Mucosa of descending colon (tissue), 3 donors: Measurements from ENCODE around the gene CHMP2B. TPM values are rescaled to one million over a fixed set of nuclear protein-coding genes. Genes with fewer than 3 reads are reported as not detected.
"Not testable (repeated sequence)": the region's sequence is repeated elsewhere in the genome, so short reads cannot be mapped to it uniquely, and the experiment has no call there.

Source experiments
- ATAC-seq: fragments of 200-7000 bp; cut with Tn5 transposase; one replicate; pipeline ENCODE4 v1.9.1; 2020; ENCODE audit warnings: mild to moderate bottlenecking, moderate library complexity
- DNase-seq, 3 donors: peaks; one replicate each; pipeline ENCODE4 v3.0.0-alpha.2; 2020
- H3K36me3 ChIP-seq: fragments of 200-600 bp; one replicate; pipeline ENCODE4 v1.8.0; 2021; ENCODE audit warnings: low read depth, mild to moderate bottlenecking
- H3K4me1 ChIP-seq: fragments of 200-600 bp; one replicate; pipeline ENCODE4 v1.8.0; 2021; ENCODE audit warnings: low read depth, mild to moderate bottlenecking
- H3K4me3 ChIP-seq: fragments of 200-600 bp; one replicate; pipeline ENCODE4 v1.8.0; 2021; ENCODE audit warnings: mild to moderate bottlenecking
- H3K9me3 ChIP-seq: fragments of 200-600 bp; one replicate; pipeline ENCODE4 v1.8.0; 2021; ENCODE audit warnings: mild to moderate bottlenecking
- intact Hi-C, 2 donors: fragments of 100-400 bp; cut with DNase I in 1 of 2; cut with micrococcal nuclease in 1 of 2; formaldehyde crosslinking; loops; one replicate each; pipeline versions ENCODE4 v1.11.0 to v1.11.1; 2022; cut with DNase I, micrococcal nuclease
- microRNA-seq: library from miRNA; unstranded; fragments of <30 nt; microRNA quantifications from one replicate; pipeline ENCODE4, GENCODE V29; 2019
- total RNA-seq, 3 donors: library from RNA; stranded (reverse); fragmentation: NEBNext Ultra II Directional in 2 of 3; extraction: Animal tissue kit (Norgen Biotek cat#: 25700) in 2 of 3; gene quantifications; one replicate each; pipeline versions ENCODE4 v1.2.1 to v1.2.4, GENCODE V29; 2021 to 2023
- TF ChIP-seq, protein P1 (sequence below): fragments of 200-600 bp; IDR thresholded peaks from one replicate; pipeline ENCODE4 v1.8.0; 2022; ENCODE audit warnings: antibody characterized with exemption, mild to moderate bottlenecking
- donor health status: DM: no; HTN: no; CAD: no; lungs with moderate emphysema.
- donor health status: DM: no; HTN: no; CAD: no.
- donor health status: DM: no; HTN: yes; CAD: no.

CHMP2B gene
- total RNA-seq, 3 donors from 2014 or later, result 63.8 to 90.1 (median 83.3) TPM

DNA sequence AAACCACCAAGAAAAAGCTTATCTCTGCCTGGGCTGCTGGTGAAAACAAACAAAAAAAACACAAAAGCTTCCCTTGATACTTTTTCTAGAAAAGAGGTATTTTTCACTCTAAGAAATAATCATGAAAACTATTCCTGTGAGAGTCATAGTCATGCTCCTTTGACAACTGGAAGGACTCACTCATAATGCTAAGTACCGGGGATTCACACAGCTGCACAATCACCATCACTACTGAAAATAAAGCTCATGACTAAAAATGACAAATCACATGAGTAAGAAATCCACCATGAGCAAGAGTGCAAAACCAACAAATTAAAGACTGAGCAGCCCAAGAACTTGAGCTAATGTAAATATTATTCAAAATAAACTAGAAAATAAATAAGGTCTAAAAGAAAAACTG is 59.9 kb downstream of the CHMP2B start:
- TF ChIP-seq, protein P1, sequence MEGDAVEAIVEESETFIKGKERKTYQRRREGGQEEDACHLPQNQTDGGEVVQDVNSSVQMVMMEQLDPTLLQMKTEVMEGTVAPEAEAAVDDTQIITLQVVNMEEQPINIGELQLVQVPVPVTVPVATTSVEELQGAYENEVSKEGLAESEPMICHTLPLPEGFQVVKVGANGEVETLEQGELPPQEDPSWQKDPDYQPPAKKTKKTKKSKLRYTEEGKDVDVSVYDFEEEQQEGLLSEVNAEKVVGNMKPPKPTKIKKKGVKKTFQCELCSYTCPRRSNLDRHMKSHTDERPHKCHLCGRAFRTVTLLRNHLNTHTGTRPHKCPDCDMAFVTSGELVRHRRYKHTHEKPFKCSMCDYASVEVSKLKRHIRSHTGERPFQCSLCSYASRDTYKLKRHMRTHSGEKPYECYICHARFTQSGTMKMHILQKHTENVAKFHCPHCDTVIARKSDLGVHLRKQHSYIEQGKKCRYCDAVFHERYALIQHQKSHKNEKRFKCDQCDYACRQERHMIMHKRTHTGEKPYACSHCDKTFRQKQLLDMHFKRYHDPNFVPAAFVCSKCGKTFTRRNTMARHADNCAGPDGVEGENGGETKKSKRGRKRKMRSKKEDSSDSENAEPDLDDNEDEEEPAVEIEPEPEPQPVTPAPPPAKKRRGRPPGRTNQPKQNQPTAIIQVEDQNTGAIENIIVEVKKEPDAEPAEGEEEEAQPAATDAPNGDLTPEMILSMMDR, result no peak
- ATAC-seq, result no peak
- DNase-seq, result no peak
- no peak overlapping the region for H3K4me3 ChIP-seq
- H3K4me1 ChIP-seq, result no peaks in the 10 kb centered on the region
- intact Hi-C loops, result no loop called here
- H3K36me3 ChIP-seq, result no peaks in the 10 kb centered on the region
- no peaks in the 10 kb centered on the region for H3K9me3 ChIP-seq

DNA sequence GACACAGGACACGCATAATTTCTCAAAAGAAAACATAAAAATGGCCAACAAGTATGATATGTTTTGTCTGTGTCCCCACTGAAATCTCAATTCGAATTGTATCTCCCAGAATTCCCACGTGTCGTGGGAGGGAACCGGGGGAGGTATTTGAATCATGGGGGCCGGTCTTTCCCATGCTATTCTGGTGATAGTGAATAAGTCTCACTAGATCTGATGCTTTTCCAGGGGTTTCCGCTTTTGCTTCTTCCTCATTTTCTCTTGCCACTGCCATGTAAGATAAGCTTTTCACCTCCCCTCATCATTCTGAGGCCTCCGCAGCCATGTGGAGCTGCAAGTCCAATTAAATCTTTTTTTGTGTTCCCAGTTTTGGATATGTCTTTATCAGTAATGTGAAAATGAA is 61.3 kb downstream of the CHMP2B start:
- intact Hi-C loops, result no loop called here
- H3K36me3 ChIP-seq, result no peaks in the 10 kb centered on the region
- no peak for DNase-seq

DNA sequence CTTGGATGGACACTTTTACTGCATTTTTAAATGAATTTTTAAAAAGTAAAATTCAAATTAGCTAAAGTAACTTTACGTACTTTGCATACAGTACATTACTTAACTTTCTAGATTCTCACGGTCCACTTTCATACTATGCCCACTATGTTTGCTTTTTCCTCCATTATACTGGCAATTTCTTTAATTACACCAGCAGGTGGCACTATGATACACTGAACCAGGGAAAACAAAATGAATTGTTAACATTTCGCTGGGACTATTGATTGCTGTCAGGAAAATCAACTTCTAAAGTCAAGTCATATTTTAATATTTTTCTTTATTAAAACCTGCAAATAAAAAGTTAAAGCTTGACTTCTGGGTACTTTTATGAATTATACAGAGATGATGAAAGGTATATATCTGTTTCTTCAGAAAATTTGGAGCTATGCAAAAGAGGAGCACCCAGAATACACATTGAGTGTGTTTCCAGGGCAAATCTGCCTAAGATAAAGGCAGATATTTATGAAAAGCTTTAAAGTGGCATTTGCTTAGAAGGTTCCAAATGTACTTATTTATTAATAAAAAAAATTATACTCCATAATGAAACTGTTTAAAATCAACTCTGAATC is 71.1 kb downstream of the CHMP2B start:
- intact Hi-C loops, result no loop called here
- no peaks in the 10 kb centered on the region for H3K9me3 ChIP-seq

More for the DNA sequence above, 61.3 kb downstream of the CHMP2B start:
- no peaks in the 10 kb centered on the region for H3K9me3 ChIP-seq
- no peak for ATAC-seq
- TF ChIP-seq, protein P1, result no peak
- H3K4me1 ChIP-seq, result no peaks in the 10 kb centered on the region
- H3K4me3 ChIP-seq, result no peak overlapping the region

DNA sequence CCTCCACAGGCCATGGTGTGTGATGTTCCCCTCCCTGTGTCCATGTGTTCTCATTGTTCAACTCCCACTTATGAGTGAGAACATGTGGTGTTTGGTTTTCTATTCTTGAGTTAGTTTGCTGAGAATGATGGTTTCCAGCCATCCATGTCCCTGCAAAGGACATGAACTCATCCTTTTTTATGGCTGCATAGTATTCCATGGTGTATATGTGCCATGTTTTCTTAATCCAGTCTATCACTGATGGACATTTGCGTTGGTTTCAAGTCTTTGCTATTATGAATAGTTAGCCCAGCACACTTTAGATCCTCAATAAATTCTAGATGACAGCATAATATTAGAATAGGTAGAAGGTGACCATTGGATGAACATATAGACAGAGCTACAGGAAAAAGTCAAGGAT is 77.9 kb downstream of the CHMP2B start:
- not testable (repeated sequence) for ATAC-seq

More for the DNA sequence above, 71.1 kb downstream of the CHMP2B start:
- Histone ChIP-seq H3K4me1 (no peaks in the 10 kb centered on the region), H3K36me3 (no peaks in the 10 kb centered on the region), H3K4me3 (no peak overlapping the region)
- DNase-seq (peak in 1 of 3 donors; percentile 14), ATAC-seq (peak; percentile 69)
- TF ChIP-seq, protein P1, result no peak

More for the DNA sequence above, 77.9 kb downstream of the CHMP2B start:
- DNase-seq, H3K4me1 ChIP-seq, H3K36me3 ChIP-seq, H3K9me3 ChIP-seq, H3K4me3 ChIP-seq, intact Hi-C loops: not testable (repeated sequence)

Small RNA genes lying within 50 kb of the gene (microRNA-seq; reads per million reads assigned to microRNA genes)
- gene MIR4795, result not detected

Other genes with a start within 250 kb of the CHMP2B start
- 10 to 100 TPM in 1 of 3 donors, 1 to 10 TPM in 2; 1.5 to 30.5 (median 6.3) TPM for gene VGLL3, start 236.2 kb upstream of the CHMP2B start, total RNA-seq
- not detected for gene POU1F1, start 49.3 kb downstream of the CHMP2B start, total RNA-seq